HepG2 (cell line): ENCODE data around the gene BRPF1. TPM values are rescaled to one million over a fixed set of nuclear protein-coding genes. Genes with fewer than 3 reads are reported as not detected.

ENCODE experiments used
- DMAP1 ChIP-seq: IDR thresholded peaks from 2 replicates; pipeline ENCODE4 v1.6.1; 2016
- GMEB2 ChIP-seq: IDR thresholded peaks from 2 replicates; pipeline ENCODE4 v1.6.1; 2016; ENCODE audit warnings: missing biosample characterization, missing genetic modification reagents, low read depth
- HNF1B ChIP-seq: sonication (generic); formaldehyde crosslinking; IDR thresholded peaks from 2 replicates; pipeline ENCODE4 v1.5.1; 2020; ENCODE audit warnings: mild to moderate bottlenecking, moderate library complexity, missing genetic modification reagents
- PHF21A ChIP-seq: sonication (generic); formaldehyde crosslinking; IDR thresholded peaks from 2 replicates; pipeline ENCODE4 v1.5.0; 2020; ENCODE audit warnings: mild to moderate bottlenecking, missing genetic modification reagents
- ZNF136 ChIP-seq: sonication (generic); formaldehyde crosslinking; IDR thresholded peaks from 2 replicates; pipeline ENCODE4 v1.8.1; 2022; ENCODE audit warnings: low read depth, mild to moderate bottlenecking, moderate library complexity, missing genetic modification reagents
- ZNF230 ChIP-seq: sonication (generic); formaldehyde crosslinking; IDR thresholded peaks from 2 replicates; pipeline ENCODE4 v1.4.0; 2020; ENCODE audit warnings: mild to moderate bottlenecking, missing genetic modification reagents
- ZNF253 ChIP-seq: sonication (generic); formaldehyde crosslinking; IDR thresholded peaks from 2 replicates; pipeline ENCODE4 v1.8.0; 2022; ENCODE audit warnings: mild to moderate bottlenecking, missing genetic modification reagents, borderline replicate concordance
- ZNF282 ChIP-seq: fragments of 450-650 bp; IDR thresholded peaks from 2 replicates; pipeline ENCODE4 v1.6.1; 2018; ENCODE audit not compliant: partially characterized antibody
- ZNF782 ChIP-seq: sonication (generic); formaldehyde crosslinking; IDR thresholded peaks from 2 replicates; pipeline ENCODE4 v1.4.0; 2020; ENCODE audit warnings: missing genetic modification reagents, mild to moderate bottlenecking, borderline replicate concordance
- ZSCAN9 ChIP-seq: IDR thresholded peaks from 2 replicates; pipeline ENCODE4 v1.6.1; 2016; ENCODE audit warnings: borderline replicate concordance
- polyA plus RNA-seq, 8 experiments: library from polyadenylated mRNA; depleted of rRNA in 3 of 8; stranded (reverse) in 7 of 8; unstranded in 1 of 8; fragments of >200 nt; fragmentation: Illumina TruSeq in 4 of 8; extraction: Trizol in 4 of 8; gene quantifications; 2 replicates each; pipeline versions ENCODE4 v1.2.1 to v1.2.3, GENCODE V29; 2011 to 2016; ENCODE audit warnings: low read depth in 4 of 8, missing spikeins in 1 of 8, mixed read lengths in 1 of 8; ENCODE audit not compliant: insufficient read depth in 1 of 8
- total RNA-seq, 5 experiments: library from RNA; depleted of rRNA; stranded (reverse); fragments of >200 nt; fragmentation: Illumina TruSeq; extraction: Trizol; gene quantifications; 2 replicates each; pipeline ENCODE4 v1.2.3, GENCODE V29; 2016; ENCODE audit warnings: low read depth in 1 of 5
- TF ChIP-seq, protein P1 (sequence below): sonication (generic); formaldehyde crosslinking; IDR thresholded peaks from 2 replicates; pipeline ENCODE4 v1.4.0; 2020; ENCODE audit warnings: mild to moderate bottlenecking, low read depth, missing genetic modification reagents
- TF ChIP-seq, protein P2 (sequence below): sonication (generic); formaldehyde crosslinking; conservative IDR thresholded peaks from 2 replicates; pipeline ENCODE4 v1.4.0; 2020; ENCODE audit warnings: missing genetic modification reagents
- TF ChIP-seq, protein P3 (sequence below), 2 experiments: sonication (generic) in 1 of 2; formaldehyde crosslinking in 1 of 2; IDR thresholded peaks; 2 replicates each; pipeline versions ENCODE4 v1.4.0 to v1.6.1; 2016 to 2020; ENCODE audit warnings: borderline replicate concordance in 1 of 2, low read depth in 1 of 2, mild to moderate bottlenecking in 1 of 2, missing genetic modification reagents in 1 of 2
- TF ChIP-seq, protein P4 (sequence below): sonication (generic); formaldehyde crosslinking; conservative IDR thresholded peaks from 2 replicates; pipeline ENCODE4 v1.8.0; 2022; ENCODE audit warnings: mild to moderate bottlenecking, moderate library complexity, missing genetic modification reagents

Gene BRPF1
- total and polyA plus RNA-seq, 2 of the 13 experiments (the other 11 are each of a cell fraction or from before 2014, with no cell fraction given) = 7.3 to 10.0 TPM

DNA sequence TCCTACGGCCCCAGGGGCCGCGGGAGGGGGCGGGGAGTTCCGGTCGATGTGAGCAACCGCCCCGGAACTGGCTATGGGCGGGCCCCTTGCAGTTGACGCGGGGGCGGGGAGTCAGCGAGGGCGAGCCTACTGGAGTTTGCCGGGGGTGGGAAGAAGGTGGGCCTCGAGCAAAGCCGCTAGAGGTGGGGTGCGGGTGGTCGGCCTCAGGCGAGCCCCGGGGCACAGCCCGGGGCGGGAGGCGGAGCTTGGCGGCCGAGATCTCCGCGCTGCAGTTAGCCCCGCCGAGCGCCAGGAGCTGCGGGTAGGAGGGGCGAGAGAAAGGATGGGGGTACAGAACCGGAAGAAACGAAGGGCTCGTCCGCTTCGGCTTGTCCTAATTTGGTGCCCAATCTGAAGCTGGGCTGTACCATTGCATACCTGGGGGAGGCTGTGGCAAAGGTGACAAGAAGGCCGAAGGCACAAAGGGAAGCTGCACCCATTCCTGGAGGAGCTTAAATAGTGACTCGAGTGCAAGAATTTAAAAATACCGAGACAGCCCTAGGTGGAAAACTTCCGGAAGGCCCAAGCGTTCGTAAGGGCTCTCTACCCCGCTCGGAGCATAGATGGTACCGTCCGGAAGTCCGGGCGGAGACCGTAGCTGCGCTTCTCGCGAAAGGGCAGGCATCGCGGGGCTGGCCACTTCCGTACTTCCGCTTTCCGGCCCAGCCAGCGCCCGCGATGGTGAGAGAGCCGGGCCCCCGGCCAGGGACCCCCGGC, 61.0 kb downstream of the BRPF1 start, which contains the start of the genes ARPC4 and TADA3 (continued):
- TF ChIP-seq GMEB2 (CRISPR knock-in tag) = no peak
- TF ChIP-seq HNF1B (CRISPR knock-in tag) = no peak
- TF ChIP-seq, protein P1, sequence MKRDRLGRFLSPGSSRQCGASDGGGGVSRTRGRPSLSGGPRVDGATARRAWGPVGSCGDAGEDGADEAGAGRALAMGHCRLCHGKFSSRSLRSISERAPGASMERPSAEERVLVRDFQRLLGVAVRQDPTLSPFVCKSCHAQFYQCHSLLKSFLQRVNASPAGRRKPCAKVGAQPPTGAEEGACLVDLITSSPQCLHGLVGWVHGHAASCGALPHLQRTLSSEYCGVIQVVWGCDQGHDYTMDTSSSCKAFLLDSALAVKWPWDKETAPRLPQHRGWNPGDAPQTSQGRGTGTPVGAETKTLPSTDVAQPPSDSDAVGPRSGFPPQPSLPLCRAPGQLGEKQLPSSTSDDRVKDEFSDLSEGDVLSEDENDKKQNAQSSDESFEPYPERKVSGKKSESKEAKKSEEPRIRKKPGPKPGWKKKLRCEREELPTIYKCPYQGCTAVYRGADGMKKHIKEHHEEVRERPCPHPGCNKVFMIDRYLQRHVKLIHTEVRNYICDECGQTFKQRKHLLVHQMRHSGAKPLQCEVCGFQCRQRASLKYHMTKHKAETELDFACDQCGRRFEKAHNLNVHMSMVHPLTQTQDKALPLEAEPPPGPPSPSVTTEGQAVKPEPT (CRISPR knock-in tag) = no peak
- TF ChIP-seq ZNF782 (CRISPR knock-in tag) = peak; percentile 51; the same call in 1 of the 2 replicates
- no peak for TF ChIP-seq ZNF253
- peak; percentile 71 for TF ChIP-seq DMAP1 (CRISPR knock-in tag)
- TF ChIP-seq, protein P2, sequence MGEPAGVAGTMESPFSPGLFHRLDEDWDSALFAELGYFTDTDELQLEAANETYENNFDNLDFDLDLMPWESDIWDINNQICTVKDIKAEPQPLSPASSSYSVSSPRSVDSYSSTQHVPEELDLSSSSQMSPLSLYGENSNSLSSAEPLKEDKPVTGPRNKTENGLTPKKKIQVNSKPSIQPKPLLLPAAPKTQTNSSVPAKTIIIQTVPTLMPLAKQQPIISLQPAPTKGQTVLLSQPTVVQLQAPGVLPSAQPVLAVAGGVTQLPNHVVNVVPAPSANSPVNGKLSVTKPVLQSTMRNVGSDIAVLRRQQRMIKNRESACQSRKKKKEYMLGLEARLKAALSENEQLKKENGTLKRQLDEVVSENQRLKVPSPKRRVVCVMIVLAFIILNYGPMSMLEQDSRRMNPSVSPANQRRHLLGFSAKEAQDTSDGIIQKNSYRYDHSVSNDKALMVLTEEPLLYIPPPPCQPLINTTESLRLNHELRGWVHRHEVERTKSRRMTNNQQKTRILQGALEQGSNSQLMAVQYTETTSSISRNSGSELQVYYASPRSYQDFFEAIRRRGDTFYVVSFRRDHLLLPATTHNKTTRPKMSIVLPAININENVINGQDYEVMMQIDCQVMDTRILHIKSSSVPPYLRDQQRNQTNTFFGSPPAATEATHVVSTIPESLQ (CRISPR knock-in tag) = no peak
- no peak; the same call in 1 of the 2 replicates for TF ChIP-seq ZSCAN9
- TF ChIP-seq, protein P3, sequence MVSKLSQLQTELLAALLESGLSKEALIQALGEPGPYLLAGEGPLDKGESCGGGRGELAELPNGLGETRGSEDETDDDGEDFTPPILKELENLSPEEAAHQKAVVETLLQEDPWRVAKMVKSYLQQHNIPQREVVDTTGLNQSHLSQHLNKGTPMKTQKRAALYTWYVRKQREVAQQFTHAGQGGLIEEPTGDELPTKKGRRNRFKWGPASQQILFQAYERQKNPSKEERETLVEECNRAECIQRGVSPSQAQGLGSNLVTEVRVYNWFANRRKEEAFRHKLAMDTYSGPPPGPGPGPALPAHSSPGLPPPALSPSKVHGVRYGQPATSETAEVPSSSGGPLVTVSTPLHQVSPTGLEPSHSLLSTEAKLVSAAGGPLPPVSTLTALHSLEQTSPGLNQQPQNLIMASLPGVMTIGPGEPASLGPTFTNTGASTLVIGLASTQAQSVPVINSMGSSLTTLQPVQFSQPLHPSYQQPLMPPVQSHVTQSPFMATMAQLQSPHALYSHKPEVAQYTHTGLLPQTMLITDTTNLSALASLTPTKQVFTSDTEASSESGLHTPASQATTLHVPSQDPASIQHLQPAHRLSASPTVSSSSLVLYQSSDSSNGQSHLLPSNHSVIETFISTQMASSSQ (IDR thresholded peaks at IDR 0.05; ENCODE audit: low read depth) = no peak
- TF ChIP-seq, protein P3 (CRISPR knock-in tag; IDR thresholded peaks at IDR 0.05; ENCODE audit: borderline replicate concordance) = peak; percentile 40; the same call in 1 of the 2 replicates
- TF ChIP-seq ZNF282 = no peak
- TF ChIP-seq, protein P4, sequence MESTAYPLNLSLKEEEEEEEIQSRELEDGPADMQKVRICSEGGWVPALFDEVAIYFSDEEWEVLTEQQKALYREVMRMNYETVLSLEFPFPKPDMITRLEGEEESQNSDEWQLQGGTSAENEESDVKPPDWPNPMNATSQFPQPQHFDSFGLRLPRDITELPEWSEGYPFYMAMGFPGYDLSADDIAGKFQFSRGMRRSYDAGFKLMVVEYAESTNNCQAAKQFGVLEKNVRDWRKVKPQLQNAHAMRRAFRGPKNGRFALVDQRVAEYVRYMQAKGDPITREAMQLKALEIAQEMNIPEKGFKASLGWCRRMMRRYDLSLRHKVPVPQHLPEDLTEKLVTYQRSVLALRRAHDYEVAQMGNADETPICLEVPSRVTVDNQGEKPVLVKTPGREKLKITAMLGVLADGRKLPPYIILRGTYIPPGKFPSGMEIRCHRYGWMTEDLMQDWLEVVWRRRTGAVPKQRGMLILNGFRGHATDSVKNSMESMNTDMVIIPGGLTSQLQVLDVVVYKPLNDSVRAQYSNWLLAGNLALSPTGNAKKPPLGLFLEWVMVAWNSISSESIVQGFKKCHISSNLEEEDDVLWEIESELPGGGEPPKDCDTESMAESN (CRISPR knock-in tag) = no peak; the same call in 1 of the 2 replicates
- TF ChIP-seq ZNF230 = peak; percentile 16; the same call in 1 of the 2 replicates
- TF ChIP-seq ZNF136 (CRISPR knock-in tag) = no peak
- peak; percentile 55 for TF ChIP-seq PHF21A (CRISPR knock-in tag)
